Skeletal muscle cell (primary cell): Measurements from ENCODE around the gene BHLHA15.

Experiments
- DNase-seq: peaks from one replicate; pipeline ENCODE4 v3.0.0-alpha.2; 2010; ENCODE audit warnings: low read depth
- H3K4me3 ChIP-seq: 2 replicates; pipeline ENCODE4 v1.5.1; 2011; ENCODE audit warnings: low read depth, mild to moderate bottlenecking, control low read depth, low read length, moderate library complexity

Gene BHLHA15

GRCh38 chr7:98211221-98211675, at the start of gene BHLHA15:
BHLHA15 (plus strand) TSS chr7:98211439; CDS start chr7:98212310, 871 bp downstream.
- H3K4me3 ChIP-seq: peak within 1 kb of the TSS; percentile 33
- no peak for DNase-seq

- DNase-seq: no peak
Observed at GRCh38 chr7:98162758-98163157, 48.5 kb upstream of the BHLHA15 start.

GRCh38 chr7:98163269-98163668, 48.0 kb upstream of the BHLHA15 start:
- DNase-seq: no peak
- H3K4me3 ChIP-seq: no peak overlapping the region

More at GRCh38 chr7:98162758-98163157, 48.5 kb upstream of the BHLHA15 start:
- H3K4me3 ChIP-seq: no peak overlapping the region

- no peak for DNase-seq
- no peak overlapping the region for H3K4me3 ChIP-seq
Observed at GRCh38 chr7:98163704-98164494, 47.3 kb upstream of the BHLHA15 start.

- no peak overlapping the region for H3K4me3 ChIP-seq
- no peak for DNase-seq
Observed at GRCh38 chr7:98165827-98166667, 45.2 kb upstream of the BHLHA15 start.

GRCh38 chr7:98166668-98166970, 44.6 kb upstream of the BHLHA15 start:
- DNase-seq: no peak
- H3K4me3 ChIP-seq: no peak overlapping the region

- DNase-seq: no peak
- H3K4me3 ChIP-seq: no peak overlapping the region
Observed at GRCh38 chr7:98167653-98168052, 43.6 kb upstream of the BHLHA15 start.

GRCh38 chr7:98168181-98168903, 42.9 kb upstream of the BHLHA15 start:
- H3K4me3 ChIP-seq: no peak overlapping the region
- DNase-seq: peak; percentile 19

- H3K4me3 ChIP-seq: no peak overlapping the region
- DNase-seq: no peak
Observed at GRCh38 chr7:98168904-98169621, 42.2 kb upstream of the BHLHA15 start.

- H3K4me3 ChIP-seq: no peak overlapping the region
- no peak for DNase-seq
Observed at GRCh38 chr7:98170966-98171365, 40.3 kb upstream of the BHLHA15 start.

GRCh38 chr7:98171449-98171848, 39.8 kb upstream of the BHLHA15 start:
- no peak for DNase-seq
- H3K4me3 ChIP-seq: no peak overlapping the region

- H3K4me3 ChIP-seq: no peak overlapping the region
- DNase-seq: no peak
Observed at GRCh38 chr7:98174334-98175259, 36.6 kb upstream of the BHLHA15 start.

- no peak for DNase-seq
- H3K4me3 ChIP-seq: no peak overlapping the region
Observed at GRCh38 chr7:98175260-98175940, 35.8 kb upstream of the BHLHA15 start.

- no peak overlapping the region for H3K4me3 ChIP-seq
- no peak for DNase-seq
Observed at GRCh38 chr7:98177553-98177952, 33.7 kb upstream of the BHLHA15 start.

- H3K4me3 ChIP-seq: no peak overlapping the region
- no peak for DNase-seq
Observed at GRCh38 chr7:98178321-98178720, 32.9 kb upstream of the BHLHA15 start.

- DNase-seq: no peak
Observed at GRCh38 chr7:98178762-98179490, 32.3 kb upstream of the BHLHA15 start.

GRCh38 chr7:98180751-98181150, 30.5 kb upstream of the BHLHA15 start:
- DNase-seq: no peak
- H3K4me3 ChIP-seq: no peak overlapping the region

More at GRCh38 chr7:98178762-98179490, 32.3 kb upstream of the BHLHA15 start:
- no peak overlapping the region for H3K4me3 ChIP-seq
